ENCODE results near the gene CFAP74.

CFAP74 gene

GRCh38 chr1:2018217-2019171 is 14.9 kb upstream of the CFAP74 start:
- DNase-seq = no peak

- DNase-seq = no peak
These were observed 12.5 kb upstream of the CFAP74 start for GRCh38 chr1:2016123-2016522.

DNA sequence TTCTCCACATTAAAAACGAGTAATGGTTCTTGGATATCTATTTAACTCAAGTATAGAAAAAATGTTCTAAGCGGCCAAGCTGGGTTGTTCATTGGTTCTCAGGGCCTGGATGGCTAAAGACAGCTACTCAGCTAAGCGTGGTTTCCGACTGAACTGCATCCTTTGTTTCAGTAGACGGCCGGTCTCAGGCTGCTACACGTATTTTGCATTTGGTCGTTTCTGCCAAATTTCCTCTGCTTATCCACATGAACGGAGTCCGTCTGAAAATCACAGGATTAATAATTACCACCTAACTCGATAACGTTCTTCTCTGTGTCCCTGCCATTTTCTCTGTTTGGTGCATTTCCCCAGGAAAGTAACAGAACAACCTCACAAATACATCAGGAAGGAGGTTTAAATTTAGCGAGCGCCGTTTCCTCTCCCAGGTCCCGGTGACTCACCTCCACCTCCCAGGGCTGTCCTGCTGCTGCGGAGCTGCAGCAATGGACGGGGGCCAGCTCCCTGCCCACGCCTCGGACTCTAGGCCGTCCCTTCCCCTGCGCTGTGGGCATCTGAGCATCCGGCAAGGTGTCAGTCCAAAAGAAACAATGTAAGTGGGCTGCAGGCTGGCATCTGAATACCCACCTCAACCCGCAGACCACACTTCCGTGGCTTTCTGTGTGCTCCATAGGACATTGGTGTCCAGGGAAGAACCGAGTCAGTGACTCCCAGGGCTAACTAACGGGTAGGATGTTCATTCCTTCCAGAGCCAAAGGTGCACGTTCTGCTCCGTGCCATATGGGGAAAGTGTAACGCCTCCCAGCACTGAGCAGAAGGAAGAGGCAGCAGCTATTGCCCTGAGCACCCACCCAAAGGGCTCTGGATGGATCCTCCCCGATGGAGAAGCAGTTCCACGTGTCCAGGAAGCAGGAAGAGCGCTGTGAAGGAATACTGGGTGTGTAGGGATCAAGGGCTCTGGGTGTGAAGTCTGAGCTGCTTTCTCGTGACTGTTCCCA is 11.5 kb upstream of the CFAP74 start:
- no peak for DNase-seq

DNA sequence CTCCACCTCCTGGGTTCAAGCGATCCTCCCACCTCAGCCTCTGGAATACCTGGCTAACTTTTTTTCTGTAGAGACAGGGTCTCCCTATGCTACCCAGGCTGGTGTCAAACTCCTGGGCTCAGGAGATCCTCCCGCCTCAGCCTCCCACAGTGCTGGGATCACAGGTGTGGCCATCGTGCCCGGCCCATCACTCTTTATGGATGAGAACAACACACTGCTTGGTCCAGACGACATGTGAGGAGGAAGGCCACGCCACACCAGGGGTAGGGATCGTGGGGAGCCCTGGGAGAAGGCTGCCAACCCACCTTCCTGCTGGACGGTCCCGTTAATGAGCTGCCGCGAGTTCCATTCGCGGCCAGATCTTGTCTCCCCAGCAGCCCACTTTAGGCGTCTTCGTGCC is 10.6 kb upstream of the CFAP74 start:
- no peak for DNase-seq

DNA sequence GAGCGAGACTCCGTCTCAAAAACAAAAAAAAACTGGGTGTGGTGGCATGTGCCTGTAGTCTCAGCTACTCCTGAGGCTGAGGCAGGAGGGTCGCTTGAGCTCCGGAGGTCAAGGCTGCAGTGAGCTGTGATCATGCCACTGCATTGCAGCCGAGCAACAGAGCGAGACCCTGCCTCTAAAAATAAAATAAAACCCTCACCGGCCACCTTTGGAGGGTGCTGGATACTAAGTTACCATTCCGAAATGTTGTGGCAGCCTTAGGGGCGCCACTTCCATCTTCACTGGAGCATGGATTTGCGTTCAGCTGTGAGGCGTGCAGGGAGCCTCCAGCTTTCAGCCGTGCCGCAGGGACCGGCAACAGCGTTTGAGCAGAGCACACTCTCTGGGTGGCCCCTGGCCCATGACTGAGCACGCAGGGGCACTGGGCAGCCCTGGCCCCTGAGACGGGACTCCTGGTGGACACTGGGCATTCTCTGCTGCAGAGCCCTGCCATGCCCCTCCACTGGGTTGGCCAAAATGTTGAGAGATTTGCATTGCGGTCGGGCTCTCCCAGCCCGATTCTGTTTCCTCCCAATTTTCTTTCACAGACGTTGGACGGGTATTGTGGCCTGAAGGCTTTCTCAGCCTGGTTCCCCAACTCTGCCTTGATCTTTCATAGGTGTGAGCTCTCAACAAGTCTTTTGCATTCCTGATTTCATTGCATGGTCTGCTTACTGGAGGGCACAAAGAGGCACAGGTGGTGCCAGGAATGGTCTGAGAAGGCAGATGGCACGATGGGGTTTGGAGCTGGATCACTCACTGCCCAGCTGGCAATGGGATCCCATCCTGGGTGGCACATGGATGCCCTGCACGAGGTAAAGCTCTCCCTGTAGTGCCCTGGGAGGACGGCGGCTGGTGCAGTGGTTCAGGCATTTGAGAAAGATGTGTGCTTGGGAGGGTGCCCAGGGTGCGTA is 5.8 kb upstream of the CFAP74 start:
- DNase-seq = no peak

DNA sequence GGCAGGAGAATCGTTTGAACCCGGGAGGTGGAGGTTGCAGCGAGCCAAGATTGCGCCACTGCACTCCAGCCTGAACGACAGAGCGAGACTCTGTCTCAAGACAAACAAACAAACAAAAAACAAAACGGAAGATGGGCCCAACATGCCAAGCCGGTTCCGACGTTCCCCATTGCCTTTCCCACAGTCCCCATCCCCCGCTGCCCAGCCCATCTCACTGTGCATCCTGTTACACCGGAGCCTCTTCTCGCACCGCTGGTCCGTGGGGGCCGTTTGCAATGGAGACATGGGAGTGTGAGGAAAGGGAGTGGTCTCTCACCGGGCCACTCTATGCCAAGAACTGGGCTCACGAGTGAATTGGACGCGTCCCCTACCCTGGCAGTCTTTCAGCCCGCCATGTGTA is 1.3 kb upstream of the CFAP74 start:
- DNase-seq = no peak

DNA sequence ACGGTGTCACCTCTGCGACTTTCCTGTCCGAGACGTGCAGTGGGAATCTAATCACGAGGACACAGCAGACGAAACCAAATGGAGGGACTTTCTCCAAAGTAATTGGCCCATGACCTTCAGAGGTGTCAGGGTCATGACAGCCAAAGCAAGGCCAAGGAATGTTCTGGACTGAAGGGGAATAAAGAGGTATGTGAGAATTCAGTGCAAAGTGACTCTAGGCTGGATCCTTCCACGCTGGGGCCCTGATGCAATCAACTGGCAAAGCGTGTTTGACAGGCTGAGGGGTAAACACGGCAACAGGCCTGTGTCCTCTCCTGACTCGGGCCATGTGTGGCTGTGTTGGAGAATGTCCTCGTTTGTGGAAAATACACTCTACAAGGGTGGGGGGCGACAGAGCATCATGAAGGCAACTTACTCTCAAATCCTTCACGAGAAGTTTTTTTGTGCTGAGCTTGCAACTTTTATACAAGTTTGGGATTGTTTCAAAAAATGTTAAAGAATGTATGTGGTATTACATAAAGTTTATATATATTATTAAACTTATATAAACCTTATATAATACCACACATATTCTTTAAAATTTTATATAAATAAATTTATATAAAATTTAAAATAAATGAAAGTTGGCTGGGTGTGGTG is 1.7 kb downstream of the CFAP74 start:
- peak; percentile 7 for DNase-seq

DNA sequence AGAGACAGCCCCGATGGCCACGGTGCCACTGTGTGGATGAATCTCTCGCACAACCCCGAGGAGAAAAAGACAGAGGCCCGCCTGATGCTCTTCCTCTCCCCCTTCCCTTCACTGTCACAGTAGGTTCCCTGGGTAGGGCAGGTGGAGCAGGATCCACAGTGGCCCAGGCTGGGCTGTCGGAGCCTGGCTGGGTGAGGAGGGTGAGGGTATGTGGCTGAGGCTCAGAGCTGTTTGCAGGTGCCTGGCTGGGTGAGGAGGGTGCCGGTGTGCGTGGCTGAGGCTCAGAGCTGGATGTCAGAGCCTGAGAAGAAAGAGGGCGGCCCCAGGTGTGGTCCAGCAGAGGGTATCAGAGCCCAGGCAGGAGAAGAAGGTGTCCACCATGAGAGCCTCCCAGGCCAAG is 2.7 kb downstream of the CFAP74 start:
- no peak for DNase-seq

GRCh38 chr1:2000432-2000831 is 3.2 kb downstream of the CFAP74 start:
- no peak for DNase-seq

DNA sequence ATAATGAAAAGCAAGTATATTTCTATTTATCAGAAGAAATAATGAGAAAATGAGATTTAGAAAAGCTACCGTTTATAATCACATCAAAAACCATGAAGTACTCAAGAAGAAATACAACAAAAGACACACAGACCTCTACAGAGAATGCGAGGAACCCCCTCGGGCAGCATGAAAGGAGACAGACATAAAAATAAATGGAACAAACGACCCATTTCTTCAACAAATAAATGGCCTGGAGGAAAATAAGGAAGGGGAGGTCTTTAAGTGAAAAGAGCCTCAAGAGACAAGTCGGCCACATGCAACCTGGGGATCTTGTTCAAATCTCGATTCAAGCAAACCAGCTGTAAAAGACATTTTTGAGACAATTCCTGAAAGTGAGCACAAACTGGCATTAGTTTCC is 6.0 kb downstream of the CFAP74 start:
- DNase-seq = no peak

DNA sequence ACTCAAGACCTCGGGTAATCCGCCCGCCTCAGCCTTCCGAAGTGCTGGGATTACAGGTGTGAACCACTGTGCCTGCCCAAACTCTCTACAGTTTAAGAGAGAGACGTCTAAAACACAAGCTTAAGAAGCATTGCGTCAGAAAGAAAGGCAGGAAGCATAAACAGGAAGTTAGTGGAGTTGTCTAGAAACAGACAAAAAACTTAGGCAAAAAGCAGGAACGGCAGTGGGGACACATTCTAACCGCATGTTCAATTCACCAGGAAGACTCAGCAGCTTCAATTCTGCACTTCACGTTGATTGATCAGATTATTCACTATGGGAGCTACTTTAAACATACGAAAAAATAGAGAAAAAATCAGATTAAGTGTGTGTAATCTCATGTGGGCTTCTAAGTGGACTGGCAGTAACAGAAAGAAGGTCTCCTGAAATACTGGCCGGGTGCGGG is 7.4 kb downstream of the CFAP74 start:
- DNase-seq = peak; percentile 81

- no peak for DNase-seq
These were observed 9.1 kb downstream of the CFAP74 start for GRCh38 chr1:1994536-1994935.

GRCh38 chr1:1990222-1990621 is 13.4 kb downstream of the CFAP74 start:
- no peak for DNase-seq

- DNase-seq = no peak
These were observed 13.8 kb downstream of the CFAP74 start for GRCh38 chr1:1989789-1990188.

DNA sequence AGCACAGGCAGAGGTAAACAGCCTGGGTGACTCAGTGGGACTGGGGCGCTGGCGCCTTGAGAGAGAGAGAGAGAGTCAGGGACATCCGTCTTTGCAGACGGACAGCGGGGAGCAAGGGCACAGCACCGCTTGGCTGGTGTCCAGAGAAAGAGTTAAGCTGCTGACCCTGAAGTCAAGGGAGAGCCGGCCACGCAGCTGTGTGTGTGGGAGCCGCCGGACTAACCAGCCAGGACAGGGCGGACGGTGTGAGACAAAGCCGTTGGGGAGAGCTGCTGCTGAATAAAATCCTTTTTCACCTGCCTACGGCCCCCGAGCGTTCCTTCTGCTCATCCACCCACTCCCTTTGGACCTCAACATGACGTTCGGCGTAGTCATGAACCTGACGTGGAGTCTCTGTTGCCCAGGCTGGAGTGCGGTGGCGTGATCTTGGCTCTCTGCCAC is 14.5 kb downstream of the CFAP74 start:
- no peak for DNase-seq

- no peak for DNase-seq
These were observed 15.3 kb downstream of the CFAP74 start for GRCh38 chr1:1988061-1988945.

DNA sequence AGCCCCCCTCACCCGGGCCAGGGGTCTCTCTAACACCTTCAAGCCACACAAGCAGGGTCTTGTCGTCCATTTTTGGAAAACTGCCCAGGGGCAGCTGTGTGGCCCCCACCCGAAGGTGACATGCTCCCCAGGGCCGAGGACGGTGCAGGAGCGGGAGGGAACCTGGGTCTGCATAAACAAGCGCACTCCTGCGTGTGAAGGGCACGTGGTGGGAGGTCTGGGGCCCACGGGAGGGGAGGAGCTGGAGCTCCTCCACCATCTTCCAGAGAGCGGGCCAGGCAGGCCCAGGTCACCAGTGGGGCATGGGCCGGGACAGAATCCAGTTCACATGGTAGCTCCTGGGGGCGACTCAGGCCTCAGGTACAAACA is 16.5 kb downstream of the CFAP74 start:
- DNase-seq = no peak

DNA sequence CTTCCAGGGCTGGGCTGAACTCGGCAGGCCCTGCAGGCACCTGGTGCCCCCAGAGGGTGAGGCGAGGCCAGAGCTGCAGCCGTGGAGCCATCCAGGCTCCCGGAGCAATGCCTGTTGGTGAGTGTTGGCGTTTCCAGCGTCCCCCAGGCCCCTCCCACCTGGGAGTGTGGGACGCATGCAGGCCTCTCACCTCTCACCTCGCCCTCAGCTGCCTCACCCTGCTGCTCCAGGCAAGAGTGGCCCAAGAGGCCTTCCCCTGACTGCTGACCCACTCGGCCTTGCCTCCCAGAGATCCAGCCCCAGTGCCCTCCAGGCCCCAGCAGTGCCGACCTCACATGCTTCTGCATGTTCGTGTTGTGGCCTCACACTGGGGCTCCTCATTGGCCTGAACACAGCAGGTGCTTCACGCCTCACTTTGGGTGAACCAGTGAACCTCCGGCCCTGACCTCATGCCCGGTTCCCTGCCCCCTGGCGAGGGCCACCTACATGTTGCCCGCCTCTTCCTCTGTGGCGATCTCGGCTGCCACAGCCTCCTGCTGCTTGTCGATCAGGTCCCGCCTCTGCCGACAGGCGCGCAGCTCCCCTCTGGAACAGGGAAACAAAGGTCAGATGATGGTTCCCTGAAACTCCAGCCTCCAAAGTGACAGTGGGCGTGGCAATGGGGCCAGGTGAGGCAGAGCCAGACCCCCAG is 17.0 kb downstream of the CFAP74 start:
- DNase-seq = no peak

DNA sequence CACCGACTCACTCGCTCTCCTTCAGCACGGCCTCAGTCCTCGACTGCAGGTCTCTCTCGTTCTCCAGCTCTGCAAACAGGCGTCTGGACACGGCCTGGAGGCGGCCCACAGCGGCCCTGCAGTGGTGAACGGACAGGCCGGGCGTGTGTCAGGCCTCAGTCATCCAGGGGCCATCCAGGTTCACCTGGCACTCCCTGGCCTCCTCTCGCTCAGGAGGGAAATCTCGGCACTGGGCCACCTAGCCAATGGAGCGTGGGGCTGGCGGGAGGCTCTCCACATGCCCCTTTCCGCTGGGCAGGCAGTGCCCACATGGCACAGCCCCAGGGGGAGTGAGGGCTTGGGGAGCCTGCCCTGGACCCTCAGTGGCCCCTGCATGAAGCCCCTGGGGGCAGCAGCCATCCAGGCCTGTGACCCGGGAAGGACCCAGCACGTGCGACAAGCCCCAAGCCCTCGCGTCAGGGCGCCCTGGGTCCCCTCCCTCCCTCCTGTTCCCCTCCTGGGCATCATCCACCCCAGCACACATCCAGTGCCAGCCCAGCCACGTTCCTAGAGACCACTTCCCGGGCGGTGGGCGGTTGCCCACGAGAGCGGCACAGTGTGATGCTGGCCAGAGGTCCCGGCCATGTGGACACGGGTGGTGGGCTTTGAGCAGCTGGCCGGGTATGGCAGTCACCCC is 18.1 kb downstream of the CFAP74 start:
- DNase-seq = no peak

Data from OCI-M1 (cell line).